OCI-M2 (cell line): ENCODE measurements around the gene SEC14L5.

Experiments used
- DNase-seq: peaks from one replicate; lab custom pipeline; 2025; ENCODE audit not compliant: unreplicated experiment; lab: John Stamatoyannopoulos, UW

SEC14L5 gene

GRCh38 chr16:4982056-4982867 lies 24.1 kb downstream of the SEC14L5 start:
- DNase-seq: no peak

- DNase-seq: no peak
Observed at GRCh38 chr16:4984174-4984990, 26.3 kb downstream of the SEC14L5 start.

- no peak for DNase-seq
Observed at GRCh38 chr16:4987250-4987579, 29.1 kb downstream of the SEC14L5 start.

- no peak for DNase-seq
Observed at GRCh38 chr16:4987580-4988374, 29.6 kb downstream of the SEC14L5 start.

GRCh38 chr16:4988647-4989046 lies 30.5 kb downstream of the SEC14L5 start:
- DNase-seq: no peak

GRCh38 chr16:4989391-4990006 lies 31.4 kb downstream of the SEC14L5 start:
- no peak for DNase-seq

- DNase-seq: no peak
Observed at GRCh38 chr16:4990415-4990814, 32.3 kb downstream of the SEC14L5 start.

GRCh38 chr16:4991754-4992153 lies 33.6 kb downstream of the SEC14L5 start:
- no peak for DNase-seq

- DNase-seq: no peak
Observed at GRCh38 chr16:4994719-4995434, 36.7 kb downstream of the SEC14L5 start.

GRCh38 chr16:5000573-5001001 lies 42.5 kb downstream of the SEC14L5 start:
- DNase-seq: no peak

- DNase-seq: no peak
Observed at GRCh38 chr16:5001571-5001970, 43.4 kb downstream of the SEC14L5 start.

GRCh38 chr16:5001986-5002385 lies 43.9 kb downstream of the SEC14L5 start:
- no peak for DNase-seq

- no peak for DNase-seq
Observed at GRCh38 chr16:5002699-5003143, 44.6 kb downstream of the SEC14L5 start.

- DNase-seq: no peak
Observed at GRCh38 chr16:5003211-5003610, 45.1 kb downstream of the SEC14L5 start.

- no peak for DNase-seq
Observed at GRCh38 chr16:5003828-5004227, 45.7 kb downstream of the SEC14L5 start.

GRCh38 chr16:5004311-5004710 lies 46.2 kb downstream of the SEC14L5 start:
- DNase-seq: no peak

- no peak for DNase-seq
Observed at GRCh38 chr16:5005916-5006315, 47.8 kb downstream of the SEC14L5 start.

GRCh38 chr16:5006348-5007193 lies 48.4 kb downstream of the SEC14L5 start:
- no peak for DNase-seq

GRCh38 chr16:5007256-5007655 lies 49.1 kb downstream of the SEC14L5 start:
- no peak for DNase-seq
